ENCODE measurements around the gene C11orf87. TPM values are rescaled to one million over a fixed set of nuclear protein-coding genes. Genes with fewer than 3 reads are reported as not detected.

The C11orf87 gene
- total RNA-seq, 4 donors from 2014 or later, result 0.09 TPM; not detected in 3

DNA sequence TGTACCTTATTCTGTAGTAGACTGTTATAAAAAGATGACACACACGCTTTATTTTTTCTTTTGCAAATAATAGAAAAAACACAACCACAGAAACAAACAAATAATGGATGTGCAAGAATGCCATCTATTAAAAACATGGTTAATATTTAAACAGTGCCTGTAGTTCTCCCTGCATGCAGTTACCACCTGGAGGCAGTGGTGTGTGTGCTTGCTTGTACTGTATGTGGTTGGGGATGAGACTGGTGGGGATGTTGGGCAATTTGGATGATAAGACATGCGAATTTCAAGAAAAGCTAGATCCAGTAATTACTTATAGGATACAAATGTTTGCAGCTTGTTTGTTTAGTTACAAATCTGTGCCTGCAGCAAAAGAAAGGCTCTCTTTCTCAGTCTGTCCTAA lies 3.6 kb downstream of the C11orf87 start:
- peaks cover 0 to 54% (median 8%) of the 10 kb centered on the region in 4 donors for H3K27me3 ChIP-seq
- DNase-seq, result no peak
- no peak for TF ChIP-seq POLR2A (IDR thresholded peaks at IDR 0.05)
- TF ChIP-seq, protein P1, sequence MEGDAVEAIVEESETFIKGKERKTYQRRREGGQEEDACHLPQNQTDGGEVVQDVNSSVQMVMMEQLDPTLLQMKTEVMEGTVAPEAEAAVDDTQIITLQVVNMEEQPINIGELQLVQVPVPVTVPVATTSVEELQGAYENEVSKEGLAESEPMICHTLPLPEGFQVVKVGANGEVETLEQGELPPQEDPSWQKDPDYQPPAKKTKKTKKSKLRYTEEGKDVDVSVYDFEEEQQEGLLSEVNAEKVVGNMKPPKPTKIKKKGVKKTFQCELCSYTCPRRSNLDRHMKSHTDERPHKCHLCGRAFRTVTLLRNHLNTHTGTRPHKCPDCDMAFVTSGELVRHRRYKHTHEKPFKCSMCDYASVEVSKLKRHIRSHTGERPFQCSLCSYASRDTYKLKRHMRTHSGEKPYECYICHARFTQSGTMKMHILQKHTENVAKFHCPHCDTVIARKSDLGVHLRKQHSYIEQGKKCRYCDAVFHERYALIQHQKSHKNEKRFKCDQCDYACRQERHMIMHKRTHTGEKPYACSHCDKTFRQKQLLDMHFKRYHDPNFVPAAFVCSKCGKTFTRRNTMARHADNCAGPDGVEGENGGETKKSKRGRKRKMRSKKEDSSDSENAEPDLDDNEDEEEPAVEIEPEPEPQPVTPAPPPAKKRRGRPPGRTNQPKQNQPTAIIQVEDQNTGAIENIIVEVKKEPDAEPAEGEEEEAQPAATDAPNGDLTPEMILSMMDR (IDR thresholded peaks at IDR 0.05), result no peak
- intact Hi-C loops (cut with DNase I), result no loop called here
- H3K36me3 ChIP-seq, result no peaks in the 10 kb centered on the region
- no peak overlapping the region for H3K4me3 ChIP-seq
- no peaks in the 10 kb centered on the region for H3K9me3 ChIP-seq
- WGBS, 2 donors, result 45 to 57% methylated on average over 2 of the region's 2 CpGs
- H3K27ac ChIP-seq, result no peak overlapping the region
- H3K4me1 ChIP-seq, result peaks cover 0 to 29% (median 20%) of the 10 kb centered on the region in 3 donors

DNA sequence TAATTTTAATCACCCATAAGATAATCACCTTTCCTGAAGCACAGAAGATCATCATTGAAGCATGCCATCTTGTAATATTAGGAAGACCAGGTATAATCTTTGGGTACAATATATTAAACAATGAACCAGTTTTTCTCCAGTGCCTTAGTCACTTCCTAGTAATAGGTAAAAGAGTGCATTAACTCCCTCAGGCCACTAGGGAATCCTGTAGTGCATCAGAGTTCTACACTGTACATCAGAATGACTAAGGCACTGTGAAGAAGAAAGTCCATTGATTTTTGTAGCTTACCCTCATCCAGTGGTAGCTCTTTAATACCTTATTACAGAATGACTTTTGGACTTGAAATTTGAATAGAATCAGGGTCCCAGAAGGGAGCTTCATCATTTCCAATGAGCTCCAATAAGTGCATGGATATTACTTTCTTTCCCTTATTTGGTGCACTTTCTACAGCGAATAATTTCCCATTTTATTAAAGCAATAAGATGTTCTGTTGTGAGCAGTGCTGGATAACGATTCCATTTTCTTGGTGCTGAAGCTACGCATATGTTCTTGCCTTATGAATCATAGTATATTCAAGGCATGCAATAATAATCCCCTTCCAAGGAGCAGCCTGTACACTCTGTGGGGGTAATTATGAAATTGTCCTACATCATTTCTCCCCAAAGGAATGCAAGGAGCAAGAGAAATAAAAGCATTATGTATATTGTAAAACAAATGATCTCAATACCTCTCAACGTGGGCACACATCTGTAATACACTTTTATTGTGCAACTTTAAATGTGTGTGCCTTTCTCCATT lies 4.7 kb downstream of the C11orf87 start:
- Histone ChIP-seq H3K27ac (no peak overlapping the region), H3K4me1 (peaks cover 0 to 29% (median 20%) of the 10 kb centered on the region in 3 donors), H3K36me3 (no peaks in the 10 kb centered on the region), H3K4me3 (no peak overlapping the region), H3K27me3 (peaks cover 0 to 43% (median 8%) of the 10 kb centered on the region in 4 donors), H3K9me3 (no peaks in the 10 kb centered on the region)
- DNase-seq, result no peak
- WGBS, 2 donors, result 61 to 64% methylated on average over 4 of the region's 4 CpGs
- intact Hi-C loops (cut with DNase I), result no loop called here
- no peak for TF ChIP-seq POLR2A (IDR thresholded peaks at IDR 0.05)
- TF ChIP-seq, protein P1 (IDR thresholded peaks at IDR 0.05), result peak in 2 of 6 experiments; percentile 14 to 51

DNA sequence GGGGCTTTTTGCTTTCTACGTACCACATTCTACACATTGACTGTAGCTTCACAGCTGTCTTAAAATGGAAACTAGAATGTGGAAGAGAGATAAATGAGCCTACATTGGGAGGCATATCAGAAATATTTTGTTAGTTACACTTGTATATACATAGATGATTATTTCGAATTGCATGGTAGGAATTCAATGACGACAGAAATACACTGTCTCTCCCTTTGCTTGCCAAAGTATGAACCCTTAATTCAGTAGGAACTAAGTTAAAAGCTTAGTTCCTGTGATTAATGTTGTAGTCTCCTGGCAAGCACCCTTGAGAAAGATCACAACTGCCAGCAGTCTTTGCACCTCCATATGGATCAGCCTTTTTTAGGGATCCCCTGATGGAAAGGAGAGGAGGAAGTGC lies 10.1 kb downstream of the C11orf87 start:
- Histone ChIP-seq H3K4me3 (no peak overlapping the region), H3K27ac (no peak overlapping the region), H3K27me3 (no peaks in the 10 kb centered on the region), H3K36me3 (no peaks in the 10 kb centered on the region), H3K4me1 (no peaks in the 10 kb centered on the region), H3K9me3 (no peaks in the 10 kb centered on the region)
- TF ChIP-seq POLR2A (IDR thresholded peaks at IDR 0.05), result no peak
- TF ChIP-seq, protein P1 (IDR thresholded peaks at IDR 0.05), result no peak
- WGBS, 2 donors, result 63 to 68% methylated on average over 3 of the region's 3 CpGs
- DNase-seq, result no peak
- intact Hi-C loops (cut with DNase I), result no loop called here

DNA sequence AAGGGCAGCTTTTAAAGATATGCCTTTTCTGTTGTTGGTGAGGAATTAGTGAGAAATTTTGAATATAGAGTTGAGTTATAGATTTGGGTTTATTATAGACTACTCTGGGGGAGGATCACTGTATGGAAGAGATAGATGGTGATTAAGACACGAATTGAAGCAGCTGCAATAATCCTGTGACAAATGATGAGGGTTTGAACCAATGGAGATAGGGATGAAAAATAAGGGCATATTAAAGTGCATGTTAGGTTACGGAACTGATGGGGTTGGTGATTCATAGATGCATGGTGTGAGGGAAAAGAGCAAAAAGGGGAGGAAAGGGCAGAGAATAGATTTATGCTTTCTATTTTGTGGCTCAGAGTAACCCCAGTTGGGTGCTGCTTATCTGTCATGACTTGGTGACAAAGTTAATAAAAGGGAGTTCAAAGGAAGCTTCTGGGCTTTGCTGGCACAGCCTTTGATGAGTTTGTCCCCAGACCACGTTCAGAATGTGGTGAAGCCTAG lies 11.8 kb downstream of the C11orf87 start:
- no peaks in the 10 kb centered on the region for H3K27me3 ChIP-seq
- 72 to 73% methylated on average over 3 of the region's 3 CpGs for WGBS, 2 donors
- H3K4me1 ChIP-seq, result no peaks in the 10 kb centered on the region
- no peaks in the 10 kb centered on the region for H3K9me3 ChIP-seq
- intact Hi-C loops (cut with DNase I), result no loop called here
- no peaks in the 10 kb centered on the region for H3K36me3 ChIP-seq
- TF ChIP-seq POLR2A (IDR thresholded peaks at IDR 0.05), result no peak
- TF ChIP-seq, protein P1 (IDR thresholded peaks at IDR 0.05), result no peak
- no peak overlapping the region for H3K4me3 ChIP-seq
- DNase-seq, result no peak
- H3K27ac ChIP-seq, result no peak overlapping the region

DNA sequence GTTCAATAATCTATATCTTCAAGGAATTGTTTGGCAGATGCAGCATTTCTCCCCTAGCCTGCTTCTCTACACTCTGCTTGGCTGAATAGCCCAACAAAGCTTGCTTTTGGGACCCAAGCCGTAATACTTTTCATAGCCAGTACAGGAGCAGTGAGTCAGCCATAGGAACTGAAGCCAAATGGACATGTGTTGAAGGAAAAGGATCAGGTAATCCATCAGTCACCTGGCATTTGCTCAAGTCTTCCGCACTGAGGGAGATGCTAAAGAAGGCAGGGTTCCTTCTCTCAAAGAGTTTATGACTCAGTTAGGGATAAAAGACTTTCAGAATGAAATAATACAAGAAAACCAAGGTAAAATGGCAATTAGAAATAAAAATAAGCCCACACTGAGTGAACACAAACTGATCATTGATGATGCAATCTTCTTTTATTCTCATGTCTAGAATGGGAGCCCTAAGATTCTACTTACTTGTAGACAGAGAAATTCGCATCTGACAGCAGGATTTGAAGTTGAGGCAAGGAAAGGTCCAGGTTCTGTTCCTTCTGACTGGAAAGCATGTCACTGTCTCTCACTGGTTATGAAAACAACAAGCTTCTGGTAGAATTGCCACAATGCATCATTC lies 13.2 kb downstream of the C11orf87 start:
- H3K27me3 ChIP-seq, result no peaks in the 10 kb centered on the region
- 21 to 37% methylated on average over 3 of the region's 3 CpGs for WGBS, 2 donors
- H3K4me3 ChIP-seq, result no peak overlapping the region
- H3K9me3 ChIP-seq, result no peaks in the 10 kb centered on the region
- H3K27ac ChIP-seq, result no peak overlapping the region
- no peak for TF ChIP-seq POLR2A (IDR thresholded peaks at IDR 0.05)
- TF ChIP-seq, protein P1 (IDR thresholded peaks at IDR 0.05), result no peak
- H3K36me3 ChIP-seq, result no peaks in the 10 kb centered on the region
- DNase-seq, result no peak
- intact Hi-C loops (cut with DNase I), result no loop called here
- H3K4me1 ChIP-seq, result no peaks in the 10 kb centered on the region
